HepG2 (cell line): ENCODE results near the gene THSD8. TPM values are rescaled to one million over a fixed set of nuclear protein-coding genes. Genes with fewer than 3 reads are reported as not detected.
A peak's percentile ranks its signal among the peaks of the same experiment; 100 is the strongest.

Experiments
- ELF3 ChIP-seq: IDR thresholded peaks from 2 replicates; pipeline ENCODE4 v1.6.1; 2016; ENCODE audit warnings: missing genetic modification reagents, missing compliant biosample characterization
- KLF12 ChIP-seq: sonication (generic); formaldehyde crosslinking; IDR thresholded peaks from 2 replicates; pipeline ENCODE4 v1.4.0; 2020; ENCODE audit warnings: missing genetic modification reagents, borderline replicate concordance
- NKX3-1 ChIP-seq: sonication (generic); formaldehyde crosslinking; IDR thresholded peaks from 2 replicates; pipeline ENCODE4 v1.5.0; 2020; ENCODE audit warnings: missing genetic modification reagents
- NR2F2 ChIP-seq: IDR thresholded peaks from 2 replicates; pipeline ENCODE4 v1.6.1; 2012; ENCODE audit warnings: low read depth, inconsistent platforms, borderline replicate concordance
- PAWR ChIP-seq: sonication (generic); formaldehyde crosslinking; IDR thresholded peaks from 2 replicates; pipeline ENCODE4 v1.4.0; 2020; ENCODE audit warnings: missing genetic modification reagents, mild to moderate bottlenecking, borderline replicate concordance
- PBX3 ChIP-seq: sonication (generic); formaldehyde crosslinking; IDR thresholded peaks from 2 replicates; pipeline ENCODE4 v1.8.1; 2023; ENCODE audit warnings: missing genetic modification reagents, inconsistent platforms, borderline replicate concordance
- SMAD1 ChIP-seq: sonication (generic); formaldehyde crosslinking; IDR thresholded peaks from 2 replicates; pipeline ENCODE4 v1.4.0; 2020; ENCODE audit warnings: missing genetic modification reagents, low read depth, mild to moderate bottlenecking, borderline replicate concordance
- TCF7 ChIP-seq: sonication (generic); IDR thresholded peaks from 2 replicates; pipeline ENCODE4 v1.6.1; 2016; ENCODE audit warnings: antibody characterized with exemption, low read depth
- TERF1 ChIP-seq: sonication (generic); formaldehyde crosslinking; IDR thresholded peaks from 2 replicates; pipeline ENCODE4 v1.8.0; 2022; ENCODE audit warnings: mild to moderate bottlenecking, missing genetic modification reagents, moderate library complexity
- TFE3 ChIP-seq: IDR thresholded peaks from 2 replicates; pipeline ENCODE4 v1.6.1; 2016
- ZGPAT ChIP-seq: IDR thresholded peaks from 2 replicates; pipeline ENCODE4 v1.6.1; 2016; ENCODE audit warnings: mild to moderate bottlenecking
- ZNF513 ChIP-seq: sonication (generic); formaldehyde crosslinking; conservative IDR thresholded peaks from 2 replicates; pipeline ENCODE4 v1.5.0; 2020; ENCODE audit warnings: missing genetic modification reagents
- ZNF772 ChIP-seq: sonication (generic); formaldehyde crosslinking; IDR thresholded peaks from 2 replicates; pipeline ENCODE4 v1.5.0; 2020; ENCODE audit warnings: mild to moderate bottlenecking, missing genetic modification reagents
- ZNF780A ChIP-seq: sonication (generic); formaldehyde crosslinking; IDR thresholded peaks from 2 replicates; pipeline ENCODE4 v1.8.0; 2022; ENCODE audit warnings: mild to moderate bottlenecking, missing genetic modification reagents, moderate library complexity
- ZXDC ChIP-seq: sonication (generic); formaldehyde crosslinking; IDR thresholded peaks from 2 replicates; pipeline ENCODE4 v1.5.0; 2020; ENCODE audit warnings: mild to moderate bottlenecking, missing genetic modification reagents
- polyA plus RNA-seq, 8 experiments: library from polyadenylated mRNA; depleted of rRNA in 3 of 8; stranded (reverse) in 7 of 8; unstranded in 1 of 8; fragments of >200 nt; fragmentation: Illumina TruSeq in 4 of 8; extraction: Trizol in 4 of 8; gene quantifications; 2 replicates each; pipeline versions ENCODE4 v1.2.1 to v1.2.3, GENCODE V29; 2011 to 2016; ENCODE audit warnings: low read depth in 4 of 8, missing spikeins in 1 of 8, mixed read lengths in 1 of 8; ENCODE audit not compliant: insufficient read depth in 1 of 8
- total RNA-seq, 5 experiments: library from RNA; depleted of rRNA; stranded (reverse); fragments of >200 nt; fragmentation: Illumina TruSeq; extraction: Trizol; gene quantifications; 2 replicates each; pipeline ENCODE4 v1.2.3, GENCODE V29; 2016; ENCODE audit warnings: low read depth in 1 of 5

The THSD8 gene
- total and polyA plus RNA-seq, 2 of the 13 experiments (the other 11 are each of a cell fraction or from before 2014, with no cell fraction given): 4.8 to 14.9 TPM

GRCh38 chr19:12792051-12792852, 9.6 kb upstream of the THSD8 start (continued):
- TF ChIP-seq TFE3 (CRISPR knock-in tag) (0 out of 2 replicates have a peak, but pooled peaks have one; percentile 17), NKX3-1 (CRISPR knock-in tag) (peak; percentile 61; the same call in 1 of the 2 replicates), NR2F2 (no peak; the same call in 1 of the 2 replicates), PAWR (CRISPR knock-in tag) (no peak), ZGPAT (CRISPR knock-in tag) (peak; percentile 35; the same call in 1 of the 2 replicates), ZNF780A (CRISPR knock-in tag) (no peak), ZNF772 (CRISPR knock-in tag) (peak; percentile 52; the same call in 1 of the 2 replicates), ZNF513 (CRISPR knock-in tag) (no peak), SMAD1 (CRISPR knock-in tag) (no peak; the same call in 1 of the 2 replicates), ZXDC (no peak), PBX3 (CRISPR knock-in tag) (0 out of 2 replicates have a peak, but pooled peaks have one; percentile 10), TERF1 (CRISPR knock-in tag) (peak; percentile 42; the same call in 1 of the 2 replicates), ELF3 (CRISPR knock-in tag) (peak; percentile 72), TCF7 (no peak), KLF12 (peak; percentile 45; the same call in 1 of the 2 replicates)
